RWPE2 (cell line): Measurements from ENCODE around the gene CHST12.
A peak's percentile ranks its signal among the peaks of the same experiment; 100 is the strongest.

Experiments
- ATAC-seq: fragments of 200-7000 bp; cut with Tn5 transposase; 3 replicates; pipeline ENCODE4 v1.9.1; 2021; ENCODE audit warnings: low read depth
- DNase-seq: peaks from one replicate; pipeline ENCODE4 v3.0.0-alpha.2; 2020; ENCODE audit warnings: low spot score
- H3K27ac ChIP-seq: fragments of 450-650 bp; 2 replicates; pipeline ENCODE4 v1.5.1; 2017; ENCODE audit warnings: mild to moderate bottlenecking; ENCODE audit not compliant: poor library complexity, severe bottlenecking
- H3K27me3 ChIP-seq: fragments of 250-450 bp; sonication (Bioruptor Pico); 2 replicates; pipeline ENCODE4 v1.5.1; 2021; ENCODE audit warnings: mild to moderate bottlenecking, moderate library complexity; ENCODE audit not compliant: insufficient read depth, poor library complexity, severe bottlenecking
- H3K36me3 ChIP-seq: fragments of 250-450 bp; sonication (Bioruptor Pico); 2 replicates; pipeline ENCODE4 v1.5.1; 2020; ENCODE audit warnings: low read depth, mild to moderate bottlenecking, moderate library complexity
- H3K4me1 ChIP-seq: fragments of 250-450 bp; sonication (Bioruptor Pico); 2 replicates; pipeline ENCODE4 v1.5.1; 2021; ENCODE audit warnings: mild to moderate bottlenecking, moderate library complexity; ENCODE audit not compliant: insufficient read depth, poor library complexity, severe bottlenecking
- H3K4me3 ChIP-seq: fragments of 250-450 bp; sonication (Bioruptor Pico); 2 replicates; pipeline ENCODE4 v1.5.1; 2021; ENCODE audit warnings: mild to moderate bottlenecking, moderate library complexity; ENCODE audit not compliant: severe bottlenecking
- H3K9me3 ChIP-seq: fragments of 250-450 bp; sonication (Bioruptor Pico); 2 replicates; pipeline ENCODE4 v1.5.1; 2021; ENCODE audit warnings: mild to moderate bottlenecking, moderate library complexity; ENCODE audit not compliant: severe bottlenecking
- CTCF ChIP-seq: fragments of 450-650 bp; IDR thresholded peaks from one replicate; pipeline ENCODE4 v1.5.1; 2017; ENCODE audit warnings: mild to moderate bottlenecking, moderate library complexity; ENCODE audit not compliant: poor library complexity, severe bottlenecking

The CHST12 gene

GRCh38 chr7:2471022-2471329 is 67.6 kb downstream of the CHST12 start:
- Histone ChIP-seq H3K36me3 (no peaks in the 10 kb centered on the region), H3K4me1 (peaks cover 11% of the 10 kb centered on the region), H3K27ac (peak overlapping the region; percentile 63), H3K4me3 (no peak overlapping the region), H3K9me3 (no peaks in the 10 kb centered on the region), H3K27me3 (no peaks in the 10 kb centered on the region)
- ATAC-seq (peak; percentile 88), DNase-seq (peak; percentile 71)
- no peak for TF ChIP-seq CTCF

- Histone ChIP-seq H3K36me3 (no peaks in the 10 kb centered on the region), H3K4me3 (no peak overlapping the region), H3K27ac (peak overlapping the region; percentile 63), H3K4me1 (peaks cover 11% of the 10 kb centered on the region), H3K27me3 (no peaks in the 10 kb centered on the region), H3K9me3 (no peaks in the 10 kb centered on the region)
- no peak for TF ChIP-seq CTCF
- ATAC-seq: peak; percentile 73
- peak; percentile 76 for DNase-seq
Observed at GRCh38 chr7:2471396-2471795, 68.0 kb downstream of the CHST12 start.

- no peaks in the 10 kb centered on the region for H3K27me3 ChIP-seq
- H3K36me3 ChIP-seq: no peaks in the 10 kb centered on the region
- ATAC-seq: no peak
- no peak for TF ChIP-seq CTCF
- peaks cover 11% of the 10 kb centered on the region for H3K4me1 ChIP-seq
- H3K9me3 ChIP-seq: no peaks in the 10 kb centered on the region
- no peak overlapping the region for H3K27ac ChIP-seq
- no peak for DNase-seq
- no peak overlapping the region for H3K4me3 ChIP-seq
Observed at GRCh38 chr7:2472739-2473138, 69.3 kb downstream of the CHST12 start.

GRCh38 chr7:2473496-2474180 is 70.2 kb downstream of the CHST12 start:
- ATAC-seq (no peak), DNase-seq (no peak)
- Histone ChIP-seq H3K27me3 (no peaks in the 10 kb centered on the region), H3K36me3 (no peaks in the 10 kb centered on the region), H3K4me3 (no peak overlapping the region), H3K27ac (no peak overlapping the region), H3K4me1 (peaks cover 11% of the 10 kb centered on the region), H3K9me3 (no peaks in the 10 kb centered on the region)
- TF ChIP-seq CTCF: no peak

GRCh38 chr7:2474224-2474623 is 70.8 kb downstream of the CHST12 start:
- no peak for TF ChIP-seq CTCF
- Histone ChIP-seq H3K9me3 (no peaks in the 10 kb centered on the region), H3K4me1 (peaks cover 11% of the 10 kb centered on the region), H3K36me3 (no peaks in the 10 kb centered on the region), H3K4me3 (no peak overlapping the region), H3K27ac (no peak overlapping the region), H3K27me3 (no peaks in the 10 kb centered on the region)
- DNase-seq: peak; percentile 56
- no peak for ATAC-seq
